Measurements from ENCODE around the gene MYRFL.

Gene MYRFL

GRCh38 chr12:69936214-69936731 lies 111.2 kb downstream of the MYRFL start:
- DNase-seq (ENCODE audit: low read depth): no peak
- H3K4me3 ChIP-seq (ENCODE audit: control insufficient read depth, low read depth, low read length): no peak overlapping the region
- no peak for TF ChIP-seq CTCF (conservative IDR thresholded peaks at IDR 0.05; ENCODE audit: control insufficient read depth, insufficient read depth, low read depth, low read length)

- H3K4me3 ChIP-seq (ENCODE audit: control insufficient read depth, low read depth, low read length): no peak overlapping the region
- TF ChIP-seq CTCF (conservative IDR thresholded peaks at IDR 0.05; ENCODE audit: control insufficient read depth, insufficient read depth, low read depth, low read length): no peak
- DNase-seq (ENCODE audit: low read depth): peak; percentile 10
Observed at GRCh38 chr12:69936766-69937165, 111.7 kb downstream of the MYRFL start.

DNA sequence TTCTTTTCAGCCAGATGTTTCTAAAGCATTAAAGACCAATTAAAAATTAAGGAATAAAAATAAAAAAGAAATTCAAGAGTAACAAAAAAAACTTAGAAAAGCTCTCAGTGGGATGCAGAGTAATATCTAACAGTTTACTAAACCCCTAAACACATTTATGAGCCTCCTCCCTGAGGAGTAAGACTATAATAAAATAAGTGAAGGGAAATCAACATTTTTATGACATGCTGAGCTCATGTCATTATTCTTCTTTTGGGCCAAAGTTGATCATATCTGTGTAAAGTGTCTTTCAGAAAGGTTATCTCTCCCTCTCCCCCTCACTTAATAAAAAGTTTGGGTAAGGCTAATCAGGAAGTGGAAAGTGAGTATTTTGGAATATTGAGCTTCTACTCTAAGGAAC lies 122.1 kb downstream of the MYRFL start:
- no peak for TF ChIP-seq CTCF (conservative IDR thresholded peaks at IDR 0.05; ENCODE audit: control insufficient read depth, insufficient read depth, low read depth, low read length)
- DNase-seq (ENCODE audit: low read depth): no peak

DNA sequence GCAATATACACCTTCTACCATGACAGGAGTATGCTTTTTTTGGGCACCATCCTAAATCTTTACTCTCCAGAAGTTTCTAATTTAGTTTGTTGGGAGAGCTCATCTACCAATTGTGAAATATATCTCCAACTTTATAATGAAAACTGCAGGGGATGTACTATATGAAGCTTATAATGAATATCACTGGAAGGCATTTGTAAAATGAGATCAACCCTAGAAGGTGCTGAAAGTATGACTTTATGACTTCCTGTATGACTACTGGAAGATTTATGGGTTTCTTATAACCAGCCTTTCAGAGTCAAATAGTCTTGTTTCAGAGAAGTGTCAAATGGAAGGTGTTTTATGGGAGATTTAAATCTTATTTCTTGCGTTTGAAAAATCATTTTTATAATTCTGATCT lies 122.9 kb downstream of the MYRFL start:
- no peak for TF ChIP-seq CTCF (conservative IDR thresholded peaks at IDR 0.05; ENCODE audit: control insufficient read depth, insufficient read depth, low read depth, low read length)
- DNase-seq (ENCODE audit: low read depth): peak; percentile 9
- H3K4me3 ChIP-seq (ENCODE audit: control insufficient read depth, low read depth, low read length): no peak overlapping the region

More for the DNA sequence above, 122.1 kb downstream of the MYRFL start:
- H3K4me3 ChIP-seq (ENCODE audit: control insufficient read depth, low read depth, low read length): no peak overlapping the region

GRCh38 chr12:69948851-69949250 lies 123.8 kb downstream of the MYRFL start:
- H3K4me3 ChIP-seq (ENCODE audit: control insufficient read depth, low read depth, low read length): no peak overlapping the region
- DNase-seq (ENCODE audit: low read depth): no peak
- no peak for TF ChIP-seq CTCF (conservative IDR thresholded peaks at IDR 0.05; ENCODE audit: control insufficient read depth, insufficient read depth, low read depth, low read length)

- no peak for TF ChIP-seq CTCF (conservative IDR thresholded peaks at IDR 0.05; ENCODE audit: control insufficient read depth, insufficient read depth, low read depth, low read length)
- no peak overlapping the region for H3K4me3 ChIP-seq (ENCODE audit: control insufficient read depth, low read depth, low read length)
- DNase-seq (ENCODE audit: low read depth): no peak
Observed at GRCh38 chr12:69949311-69950002, 124.4 kb downstream of the MYRFL start.
